HCT116 (cell line): ENCODE results near the gene NCAPH2.

Experiments
- CEBPB ChIP-seq: IDR thresholded peaks from 2 replicates; pipeline ENCODE4 v1.6.1; 2012; ENCODE audit warnings: low read depth
- POLR2A ChIP-seq: IDR thresholded peaks from 2 replicates; pipeline ENCODE4 v1.7.0; 2011; ENCODE audit warnings: borderline replicate concordance; ENCODE audit not compliant: insufficient read depth, insufficient read length; ENCODE audit errors: extremely low read depth
- YY1 ChIP-seq: IDR thresholded peaks from 2 replicates; pipeline ENCODE4 v1.6.1; 2011; ENCODE audit warnings: low read length, low read depth, moderate library complexity, mild to moderate bottlenecking; ENCODE audit not compliant: insufficient replicate concordance; ENCODE audit errors: extremely low read depth
- TF ChIP-seq, protein P1 (sequence below), 3 experiments: fragments of 200-600 bp in 1 of 3; sonication (generic) in 1 of 3; IDR thresholded peaks in 2 of 3; conservative IDR thresholded peaks in 1 of 3; 2 replicates each; pipeline ENCODE4 v1.5.1; 2012 to 2017; ENCODE audit warnings: low read depth in 2 of 3, low read length in 2 of 3, antibody characterized with exemption in 1 of 3, borderline replicate concordance in 1 of 3, control low read depth in 1 of 3, mild to moderate bottlenecking in 1 of 3, mixed read lengths in 1 of 3, mixed run types in 1 of 3, moderate library complexity in 1 of 3; ENCODE audit not compliant: insufficient read depth in 1 of 3

DNA sequence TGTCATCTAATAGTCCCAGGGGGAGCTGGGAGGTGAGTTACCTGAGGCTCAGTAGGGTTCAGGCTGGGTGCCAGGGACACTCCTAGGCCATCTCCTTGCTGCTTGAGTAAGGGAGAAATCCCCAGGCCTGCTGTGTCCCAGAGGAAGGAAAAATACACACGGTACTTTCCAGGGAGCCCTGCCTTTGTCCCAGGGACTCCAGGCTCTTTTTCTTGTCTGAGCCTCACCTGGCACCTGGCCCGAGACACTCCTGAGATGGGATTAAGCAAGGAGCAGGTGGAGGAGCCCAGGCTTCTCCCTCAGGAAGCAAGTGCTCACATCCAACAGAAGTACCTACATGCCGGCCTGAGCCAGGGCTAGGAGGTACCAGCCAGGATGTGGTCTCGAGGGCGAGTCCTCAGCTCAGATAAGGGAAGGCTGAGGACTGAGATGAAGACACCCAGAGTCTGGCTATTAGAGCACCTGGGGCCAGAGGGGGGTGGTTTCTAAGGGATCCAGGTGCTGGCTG lies 36.8 kb downstream of the NCAPH2 start:
- TF ChIP-seq, protein P1, sequence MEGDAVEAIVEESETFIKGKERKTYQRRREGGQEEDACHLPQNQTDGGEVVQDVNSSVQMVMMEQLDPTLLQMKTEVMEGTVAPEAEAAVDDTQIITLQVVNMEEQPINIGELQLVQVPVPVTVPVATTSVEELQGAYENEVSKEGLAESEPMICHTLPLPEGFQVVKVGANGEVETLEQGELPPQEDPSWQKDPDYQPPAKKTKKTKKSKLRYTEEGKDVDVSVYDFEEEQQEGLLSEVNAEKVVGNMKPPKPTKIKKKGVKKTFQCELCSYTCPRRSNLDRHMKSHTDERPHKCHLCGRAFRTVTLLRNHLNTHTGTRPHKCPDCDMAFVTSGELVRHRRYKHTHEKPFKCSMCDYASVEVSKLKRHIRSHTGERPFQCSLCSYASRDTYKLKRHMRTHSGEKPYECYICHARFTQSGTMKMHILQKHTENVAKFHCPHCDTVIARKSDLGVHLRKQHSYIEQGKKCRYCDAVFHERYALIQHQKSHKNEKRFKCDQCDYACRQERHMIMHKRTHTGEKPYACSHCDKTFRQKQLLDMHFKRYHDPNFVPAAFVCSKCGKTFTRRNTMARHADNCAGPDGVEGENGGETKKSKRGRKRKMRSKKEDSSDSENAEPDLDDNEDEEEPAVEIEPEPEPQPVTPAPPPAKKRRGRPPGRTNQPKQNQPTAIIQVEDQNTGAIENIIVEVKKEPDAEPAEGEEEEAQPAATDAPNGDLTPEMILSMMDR (IDR thresholded peaks at IDR 0.05 in 2 of 3, conservative IDR thresholded peaks at IDR 0.05 in 1 of 3; ENCODE audit: borderline replicate concordance in 1 of 3, insufficient read depth in 1 of 3, low read depth in 2 of 3, low read length in 2 of 3): no peak
- no peak for TF ChIP-seq POLR2A
- no peak for TF ChIP-seq YY1
- TF ChIP-seq CEBPB: no peak
